GM12892 (cell line): ENCODE results near the gene AMBRA1.

Source experiments
- POLR2AphosphoS5 ChIP-seq: IDR thresholded peaks from 2 replicates; pipeline ENCODE4 v1.6.1; 2011; ENCODE audit warnings: low read depth, low read length, control low read depth
- TAF1 ChIP-seq: IDR thresholded peaks from 2 replicates; pipeline ENCODE4 v1.6.1; 2011; ENCODE audit warnings: low read depth, mild to moderate bottlenecking, control low read depth, low read length, borderline replicate concordance

DNA sequence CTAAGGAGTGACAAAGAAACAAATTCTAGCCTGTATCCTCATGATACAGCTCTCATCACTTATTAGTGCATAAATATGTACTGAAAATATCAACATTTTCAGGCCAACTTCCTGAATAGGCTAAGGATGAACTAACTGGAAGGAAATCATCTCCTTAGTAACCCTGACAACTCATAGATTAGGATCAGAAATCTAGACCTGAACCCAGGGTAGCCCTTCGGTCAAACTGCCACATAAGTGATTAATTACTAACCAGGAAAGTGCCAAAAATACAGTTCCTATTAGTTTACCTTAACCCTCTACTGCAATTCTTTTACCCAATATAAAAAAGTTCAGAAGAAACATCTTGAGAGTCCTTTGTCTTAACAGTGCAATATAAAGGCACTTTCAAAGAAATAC, 40.0 kb downstream of the AMBRA1 start:
- TF ChIP-seq POLR2AphosphoS5, result no peak
- no peak for TF ChIP-seq TAF1
